Measurements from ENCODE around the gene ATP10A.

Gene ATP10A

GRCh38 chr15:25879438-25879837 is 16.3 kb upstream of the ATP10A start:
- no peaks in the 10 kb centered on the region for H3K36me3 ChIP-seq (replicated peaks; ENCODE audit: insufficient read depth, low read length)
- TF ChIP-seq EZH2phosphoT487 (IDR thresholded peaks at IDR 0.05; ENCODE audit: low read length) = no peak
- TF ChIP-seq EZH2 (optimal IDR thresholded peaks at IDR 0.05; ENCODE audit: low read depth, low read length) = no peak
- no peak for TF ChIP-seq CTCF (IDR thresholded peaks at IDR 0.05; ENCODE audit: low read length)
- H3K79me2 ChIP-seq (ENCODE audit: low read length) = no peaks in the 10 kb centered on the region
- H3F3A ChIP-seq (ENCODE audit: insufficient read depth, low read length) = no peaks in the 10 kb centered on the region
- no peaks in the 10 kb centered on the region for H3K9me3 ChIP-seq (replicated peaks; ENCODE audit: insufficient read depth, low read length)
- H3K4me3 ChIP-seq (ENCODE audit: low read length) = no peak overlapping the region
- DNase-seq = no peak
- H3K27ac ChIP-seq (ENCODE audit: low read length) = no peak overlapping the region
- H4K20me1 ChIP-seq (ENCODE audit: insufficient read depth, low read length) = no peaks in the 10 kb centered on the region
- H3K9ac ChIP-seq (ENCODE audit: low read length) = no peak overlapping the region
- H2AFZ ChIP-seq (ENCODE audit: low read length) = no peak overlapping the region
- H3K4me1 ChIP-seq (ENCODE audit: low read length) = no peaks in the 10 kb centered on the region
- no peaks in the 10 kb centered on the region for H3K27me3 ChIP-seq (replicated peaks; ENCODE audit: insufficient read depth, low read length)
- no peak overlapping the region for H3K4me2 ChIP-seq (ENCODE audit: low read depth, low read length)
- no peaks in the 10 kb centered on the region for H3K9me2 ChIP-seq (replicated peaks; ENCODE audit: insufficient read depth, low read length)

- Histone ChIP-seq H3K27ac (ENCODE audit: low read length) (no peak overlapping the region), H3K4me1 (ENCODE audit: low read length) (no peaks in the 10 kb centered on the region), H3K27me3 (replicated peaks; ENCODE audit: insufficient read depth, low read length) (no peaks in the 10 kb centered on the region), H3K9me2 (replicated peaks; ENCODE audit: insufficient read depth, low read length) (no peaks in the 10 kb centered on the region), H3K9ac (ENCODE audit: low read length) (no peak overlapping the region), H3K79me2 (ENCODE audit: low read length) (no peaks in the 10 kb centered on the region), H2AFZ (ENCODE audit: low read length) (no peak overlapping the region), H3K4me3 (ENCODE audit: low read length) (no peak overlapping the region), H3K36me3 (replicated peaks; ENCODE audit: insufficient read depth, low read length) (no peaks in the 10 kb centered on the region), H3F3A (ENCODE audit: insufficient read depth, low read length) (no peaks in the 10 kb centered on the region), H3K4me2 (ENCODE audit: low read depth, low read length) (no peak overlapping the region), H3K9me3 (replicated peaks; ENCODE audit: insufficient read depth, low read length) (no peaks in the 10 kb centered on the region), H4K20me1 (ENCODE audit: insufficient read depth, low read length) (no peaks in the 10 kb centered on the region)
- DNase-seq = no peak
- TF ChIP-seq EZH2phosphoT487 (IDR thresholded peaks at IDR 0.05; ENCODE audit: low read length) (no peak), EZH2 (optimal IDR thresholded peaks at IDR 0.05; ENCODE audit: low read depth, low read length) (no peak), CTCF (IDR thresholded peaks at IDR 0.05; ENCODE audit: low read length) (no peak)
Measured at GRCh38 chr15:25877681-25878080, 14.6 kb upstream of the ATP10A start.

- Histone ChIP-seq H3K79me2 (ENCODE audit: low read length) (no peaks in the 10 kb centered on the region), H3F3A (ENCODE audit: insufficient read depth, low read length) (no peaks in the 10 kb centered on the region), H3K9me3 (replicated peaks; ENCODE audit: insufficient read depth, low read length) (no peaks in the 10 kb centered on the region), H2AFZ (ENCODE audit: low read length) (no peak overlapping the region), H3K27ac (ENCODE audit: low read length) (no peak overlapping the region), H3K27me3 (replicated peaks; ENCODE audit: insufficient read depth, low read length) (no peaks in the 10 kb centered on the region), H3K9ac (ENCODE audit: low read length) (no peak overlapping the region), H3K4me2 (ENCODE audit: low read depth, low read length) (no peak overlapping the region), H3K4me1 (ENCODE audit: low read length) (no peaks in the 10 kb centered on the region), H3K9me2 (replicated peaks; ENCODE audit: insufficient read depth, low read length) (no peaks in the 10 kb centered on the region), H4K20me1 (ENCODE audit: insufficient read depth, low read length) (no peaks in the 10 kb centered on the region), H3K4me3 (ENCODE audit: low read length) (no peak overlapping the region), H3K36me3 (replicated peaks; ENCODE audit: insufficient read depth, low read length) (no peaks in the 10 kb centered on the region)
- DNase-seq = no peak
- TF ChIP-seq EZH2 (optimal IDR thresholded peaks at IDR 0.05; ENCODE audit: low read depth, low read length) (no peak), CTCF (IDR thresholded peaks at IDR 0.05; ENCODE audit: low read length) (no peak)
Measured at GRCh38 chr15:25876231-25877140, 13.4 kb upstream of the ATP10A start.

Measured in MM.1S (cell line).